Keratinocyte (primary cell): Measurements from ENCODE around the gene FNDC3B.

ENCODE experiments used
- EZH2 ChIP-seq: IDR thresholded peaks from one replicate; pipeline ENCODE4 v1.6.1; 2012; ENCODE audit warnings: inconsistent platforms, mild to moderate bottlenecking, low read length, moderate library complexity
- TF ChIP-seq, protein P1 (sequence below), 3 experiments: IDR thresholded peaks in 1 of 3; conservative IDR thresholded peaks in 1 of 3; optimal IDR thresholded peaks in 1 of 3; 2 replicates in 2 of 3; 3 replicates in 1 of 3; pipeline versions ENCODE3 to v1.5.1; 2011; ENCODE audit warnings: low read length in 3 of 3, mild to moderate bottlenecking in 3 of 3, moderate library complexity in 2 of 3, control low read depth in 1 of 3, inconsistent platforms in 1 of 3; ENCODE audit not compliant: insufficient read depth in 2 of 3; ENCODE audit errors: extremely low read depth in 1 of 3

- TF ChIP-seq, protein P1, sequence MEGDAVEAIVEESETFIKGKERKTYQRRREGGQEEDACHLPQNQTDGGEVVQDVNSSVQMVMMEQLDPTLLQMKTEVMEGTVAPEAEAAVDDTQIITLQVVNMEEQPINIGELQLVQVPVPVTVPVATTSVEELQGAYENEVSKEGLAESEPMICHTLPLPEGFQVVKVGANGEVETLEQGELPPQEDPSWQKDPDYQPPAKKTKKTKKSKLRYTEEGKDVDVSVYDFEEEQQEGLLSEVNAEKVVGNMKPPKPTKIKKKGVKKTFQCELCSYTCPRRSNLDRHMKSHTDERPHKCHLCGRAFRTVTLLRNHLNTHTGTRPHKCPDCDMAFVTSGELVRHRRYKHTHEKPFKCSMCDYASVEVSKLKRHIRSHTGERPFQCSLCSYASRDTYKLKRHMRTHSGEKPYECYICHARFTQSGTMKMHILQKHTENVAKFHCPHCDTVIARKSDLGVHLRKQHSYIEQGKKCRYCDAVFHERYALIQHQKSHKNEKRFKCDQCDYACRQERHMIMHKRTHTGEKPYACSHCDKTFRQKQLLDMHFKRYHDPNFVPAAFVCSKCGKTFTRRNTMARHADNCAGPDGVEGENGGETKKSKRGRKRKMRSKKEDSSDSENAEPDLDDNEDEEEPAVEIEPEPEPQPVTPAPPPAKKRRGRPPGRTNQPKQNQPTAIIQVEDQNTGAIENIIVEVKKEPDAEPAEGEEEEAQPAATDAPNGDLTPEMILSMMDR (optimal IDR thresholded peaks at IDR 0.05 in 1 of 3, IDR thresholded peaks at IDR 0.05 in 1 of 3, conservative IDR thresholded peaks at IDR 0.05 in 1 of 3; ENCODE audit: extremely low read depth in 1 of 3, insufficient read depth in 2 of 3, low read length in 3 of 3) = no peak
- no peak for TF ChIP-seq EZH2
These were observed 70.9 kb downstream of the FNDC3B start for GRCh38 chr3:172110127-172110779.
